Nephron (organoid): ENCODE measurements around the gene CRELD1.

Source experiments
- H3K27ac Mint-ChIP-seq, 3 experiments: 2 replicates each; pipeline ENCODE4 v1.8.0; 2020; ENCODE audit warnings: mixed read lengths in 3 of 3, mild to moderate bottlenecking in 2 of 3, moderate library complexity in 1 of 3
- H3K27me3 Mint-ChIP-seq: 2 replicates; pipeline ENCODE4 v1.8.0; 2021; ENCODE audit warnings: low read depth, mild to moderate bottlenecking, moderate library complexity, mixed read lengths
- H3K36me3 Mint-ChIP-seq: 2 replicates; pipeline ENCODE4 v1.8.0; 2020; ENCODE audit warnings: low read depth, mixed read lengths
- H3K4me1 Mint-ChIP-seq: 2 replicates; pipeline ENCODE4 v1.8.0; 2020; ENCODE audit warnings: mixed read lengths
- H3K4me3 Mint-ChIP-seq, 3 experiments: 2 replicates each; pipeline ENCODE4 v1.8.0; 2020; ENCODE audit warnings: mild to moderate bottlenecking in 3 of 3, mixed read lengths in 3 of 3, moderate library complexity in 2 of 3
- H3K9me3 Mint-ChIP-seq: 2 replicates; pipeline ENCODE4 v1.8.0; 2020; ENCODE audit warnings: mixed read lengths
- TF ChIP-seq, protein P1 (sequence below), 3 experiments: fragments of 200-600 bp; sonication (generic); IDR thresholded peaks; one replicate each; pipeline ENCODE4 v1.5.0; 2021; ENCODE audit warnings: antibody characterized with exemption in 3 of 3; ENCODE audit not compliant: unreplicated experiment in 3 of 3

CRELD1 gene

DNA sequence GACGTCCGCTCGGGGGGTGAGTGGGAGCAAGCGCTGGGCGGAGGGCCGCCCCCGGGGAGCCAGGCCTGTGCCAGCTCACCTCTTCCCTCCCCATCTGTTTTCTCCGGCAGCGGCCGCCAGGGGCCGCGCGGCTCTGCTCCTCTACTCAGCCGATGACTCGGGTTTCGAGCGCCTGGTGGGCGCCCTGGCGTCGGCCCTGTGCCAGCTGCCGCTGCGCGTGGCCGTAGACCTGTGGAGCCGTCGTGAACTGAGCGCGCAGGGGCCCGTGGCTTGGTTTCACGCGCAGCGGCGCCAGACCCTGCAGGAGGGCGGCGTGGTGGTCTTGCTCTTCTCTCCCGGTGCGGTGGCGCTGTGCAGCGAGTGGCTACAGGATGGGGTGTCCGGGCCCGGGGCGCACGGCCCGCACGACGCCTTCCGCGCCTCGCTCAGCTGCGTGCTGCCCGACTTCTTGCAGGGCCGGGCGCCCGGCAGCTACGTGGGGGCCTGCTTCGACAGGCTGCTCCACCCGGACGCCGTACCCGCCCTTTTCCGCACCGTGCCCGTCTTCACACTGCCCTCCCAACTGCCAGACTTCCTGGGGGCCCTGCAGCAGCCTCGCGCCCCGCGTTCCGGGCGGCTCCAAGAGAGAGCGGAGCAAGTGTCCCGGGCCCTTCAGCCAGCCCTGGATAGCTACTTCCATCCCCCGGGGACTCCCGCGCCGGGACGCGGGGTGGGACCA lies 632 bp upstream of the CRELD1 start:
- Mint-ChIP-seq H3K9me3 (no peaks in the 10 kb centered on the region), H3K27ac (peak overlapping the region in 2 of 3 experiments; percentile 85 to 96), H3K27me3 (peaks cover 3% of the 10 kb centered on the region), H3K4me3 (peak overlapping the region; percentile 92 to 99 (median 94)), H3K4me1 (peaks cover 12% of the 10 kb centered on the region), H3K36me3 (peaks cover 20% of the 10 kb centered on the region)
- TF ChIP-seq, protein P1, sequence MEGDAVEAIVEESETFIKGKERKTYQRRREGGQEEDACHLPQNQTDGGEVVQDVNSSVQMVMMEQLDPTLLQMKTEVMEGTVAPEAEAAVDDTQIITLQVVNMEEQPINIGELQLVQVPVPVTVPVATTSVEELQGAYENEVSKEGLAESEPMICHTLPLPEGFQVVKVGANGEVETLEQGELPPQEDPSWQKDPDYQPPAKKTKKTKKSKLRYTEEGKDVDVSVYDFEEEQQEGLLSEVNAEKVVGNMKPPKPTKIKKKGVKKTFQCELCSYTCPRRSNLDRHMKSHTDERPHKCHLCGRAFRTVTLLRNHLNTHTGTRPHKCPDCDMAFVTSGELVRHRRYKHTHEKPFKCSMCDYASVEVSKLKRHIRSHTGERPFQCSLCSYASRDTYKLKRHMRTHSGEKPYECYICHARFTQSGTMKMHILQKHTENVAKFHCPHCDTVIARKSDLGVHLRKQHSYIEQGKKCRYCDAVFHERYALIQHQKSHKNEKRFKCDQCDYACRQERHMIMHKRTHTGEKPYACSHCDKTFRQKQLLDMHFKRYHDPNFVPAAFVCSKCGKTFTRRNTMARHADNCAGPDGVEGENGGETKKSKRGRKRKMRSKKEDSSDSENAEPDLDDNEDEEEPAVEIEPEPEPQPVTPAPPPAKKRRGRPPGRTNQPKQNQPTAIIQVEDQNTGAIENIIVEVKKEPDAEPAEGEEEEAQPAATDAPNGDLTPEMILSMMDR (IDR thresholded peaks at IDR 0.05; ENCODE audit: unreplicated experiment in 3 of 3): peak; percentile 58 to 68 (median 64)

DNA sequence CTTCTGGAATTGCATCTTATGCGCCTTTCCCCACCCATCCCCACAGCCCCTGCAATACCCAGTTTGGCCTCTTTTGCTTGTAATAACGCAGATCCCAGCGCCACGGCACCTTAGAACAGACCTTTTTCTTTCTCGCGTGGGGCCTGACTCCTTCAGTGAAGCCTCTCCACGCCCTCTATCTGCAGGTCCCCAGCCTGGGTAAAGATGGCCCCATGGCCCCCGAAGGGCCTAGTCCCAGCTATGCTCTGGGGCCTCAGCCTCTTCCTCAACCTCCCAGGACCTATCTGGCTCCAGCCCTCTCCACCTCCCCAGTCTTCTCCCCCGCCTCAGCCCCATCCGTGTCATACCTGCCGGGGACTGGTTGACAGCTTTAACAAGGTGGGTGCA lies 594 bp downstream of the CRELD1 start:
- Mint-ChIP-seq H3K27me3 (peaks cover 3% of the 10 kb centered on the region), H3K4me3 (peak overlapping the region; percentile 92 to 99 (median 94))

DNA sequence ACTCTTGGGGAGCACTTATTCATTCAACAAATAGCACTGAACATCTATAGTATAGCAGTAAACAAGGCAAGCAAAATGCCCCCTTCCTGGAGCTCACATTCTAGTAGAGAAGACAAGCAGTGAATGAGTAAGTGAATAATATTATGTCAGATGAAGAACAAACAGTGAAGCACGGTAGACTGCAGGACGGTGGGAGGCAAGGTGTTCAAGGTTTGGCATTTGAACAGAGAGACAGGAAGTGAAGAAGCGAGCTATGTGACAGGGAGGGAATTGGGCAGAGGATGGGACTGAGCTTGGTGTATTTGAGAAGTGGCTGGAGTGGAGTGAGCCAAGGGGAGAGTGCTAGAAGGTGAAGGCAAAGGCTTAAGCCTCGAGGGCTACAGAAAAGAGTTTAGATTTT lies 1.4 kb downstream of the CRELD1 start:
- Mint-ChIP-seq H3K27ac (no peak overlapping the region), H3K36me3 (peaks cover 20% of the 10 kb centered on the region), H3K9me3 (no peaks in the 10 kb centered on the region), H3K4me3 (peak overlapping the region; percentile 92 to 99 (median 94)), H3K27me3 (peaks cover 3% of the 10 kb centered on the region), H3K4me1 (peaks cover 12% of the 10 kb centered on the region)
- TF ChIP-seq, protein P1 (IDR thresholded peaks at IDR 0.05; ENCODE audit: unreplicated experiment in 3 of 3): no peak

More for the DNA sequence above, 594 bp downstream of the CRELD1 start:
- TF ChIP-seq, protein P1 (IDR thresholded peaks at IDR 0.05; ENCODE audit: unreplicated experiment in 3 of 3): peak; percentile 16 to 32 (median 18)
- Mint-ChIP-seq H3K36me3 (peaks cover 20% of the 10 kb centered on the region), H3K4me1 (peaks cover 12% of the 10 kb centered on the region), H3K27ac (peak overlapping the region; percentile 70 to 96 (median 85)), H3K9me3 (no peaks in the 10 kb centered on the region)

DNA sequence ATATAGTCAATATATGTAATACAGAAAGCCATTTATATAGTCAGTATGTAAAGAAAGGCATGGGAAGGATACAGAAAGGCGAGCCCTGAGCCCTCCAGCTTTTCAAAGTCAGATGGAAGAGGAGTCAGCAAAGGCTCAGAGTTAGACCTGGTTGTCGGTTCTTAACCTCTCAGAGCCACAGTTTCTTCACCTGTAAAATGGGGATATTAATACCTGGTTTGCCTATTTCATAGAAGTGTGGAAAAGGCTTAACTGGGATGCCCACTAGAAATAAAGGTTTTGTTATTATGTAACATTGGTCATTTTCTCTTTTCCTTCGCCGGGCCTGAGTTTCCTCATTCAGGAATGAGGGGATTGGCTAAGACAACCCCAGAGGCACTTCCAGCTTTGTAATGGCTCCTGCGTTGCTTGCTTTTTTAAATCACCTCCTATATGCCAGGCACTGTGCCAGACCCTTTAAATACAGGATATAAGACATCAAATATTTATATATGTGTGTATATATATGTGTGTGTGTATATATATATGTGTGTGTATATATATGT lies 2.4 kb downstream of the CRELD1 start:
- peaks cover 12% of the 10 kb centered on the region for H3K4me1 Mint-ChIP-seq
- peak overlapping the region in 1 of 3 experiments; percentile 35 for H3K4me3 Mint-ChIP-seq
- peaks cover 3% of the 10 kb centered on the region for H3K27me3 Mint-ChIP-seq
- no peaks in the 10 kb centered on the region for H3K9me3 Mint-ChIP-seq
- TF ChIP-seq, protein P1 (IDR thresholded peaks at IDR 0.05; ENCODE audit: unreplicated experiment in 3 of 3): no peak
- peaks cover 10% of the 10 kb centered on the region for H3K36me3 Mint-ChIP-seq
- no peak overlapping the region for H3K27ac Mint-ChIP-seq

DNA sequence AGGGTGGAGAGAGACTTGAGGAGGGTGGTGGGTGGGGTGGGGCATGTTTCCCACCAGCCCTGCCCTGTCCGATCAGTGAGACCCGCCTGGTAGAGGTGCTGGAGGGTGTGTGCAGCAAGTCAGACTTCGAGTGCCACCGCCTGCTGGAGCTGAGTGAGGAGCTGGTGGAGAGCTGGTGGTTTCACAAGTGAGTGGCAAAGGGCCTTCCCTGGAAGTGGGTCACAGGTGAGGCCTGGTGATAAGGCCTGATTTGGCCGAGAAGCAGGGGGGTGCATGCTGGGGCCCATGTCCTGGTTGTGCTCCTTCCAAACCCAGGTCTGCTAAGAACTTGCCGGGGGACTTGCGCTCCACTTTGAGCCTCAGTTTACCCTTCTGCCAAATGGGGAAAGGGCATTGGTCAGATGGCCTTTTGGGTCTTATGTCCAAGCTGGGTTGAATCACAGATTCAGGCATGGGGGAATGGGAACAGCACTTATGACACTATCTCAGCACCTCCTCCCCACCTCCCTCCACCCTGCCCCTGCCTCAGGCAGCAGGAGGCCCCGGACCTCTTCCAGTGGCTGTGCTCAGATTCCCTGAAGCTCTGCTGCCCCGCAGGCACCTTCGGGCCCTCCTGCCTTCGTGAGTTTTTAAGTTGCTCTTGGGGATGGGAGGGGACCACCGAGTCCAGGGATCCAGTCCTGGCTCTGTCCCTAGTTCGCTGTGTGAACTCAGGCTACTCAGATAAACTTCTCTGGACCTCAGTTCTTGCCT lies 4.0 kb downstream of the CRELD1 start:
- H3K36me3 Mint-ChIP-seq: peaks cover 11% of the 10 kb centered on the region
- peaks cover 12% of the 10 kb centered on the region for H3K4me1 Mint-ChIP-seq
- H3K4me3 Mint-ChIP-seq: no peak overlapping the region
- no peaks in the 10 kb centered on the region for H3K27me3 Mint-ChIP-seq
- H3K27ac Mint-ChIP-seq: no peak overlapping the region
- H3K9me3 Mint-ChIP-seq: no peaks in the 10 kb centered on the region
- TF ChIP-seq, protein P1 (IDR thresholded peaks at IDR 0.05; ENCODE audit: unreplicated experiment in 3 of 3): no peak
